Suppressor macrophage (primary cell): ENCODE measurements around the gene APOC3.
A peak's percentile ranks its signal among the peaks of the same experiment; 100 is the strongest.
"Not testable (repeated sequence)": the region's sequence is repeated elsewhere in the genome, so short reads cannot be mapped to it uniquely, and the experiment has no call there.

Experiments used
- DNase-seq, 4 experiments: peaks; one replicate each; pipeline ENCODE4 v3.0.0-alpha.2; 2020 to 2022

The APOC3 gene

DNA sequence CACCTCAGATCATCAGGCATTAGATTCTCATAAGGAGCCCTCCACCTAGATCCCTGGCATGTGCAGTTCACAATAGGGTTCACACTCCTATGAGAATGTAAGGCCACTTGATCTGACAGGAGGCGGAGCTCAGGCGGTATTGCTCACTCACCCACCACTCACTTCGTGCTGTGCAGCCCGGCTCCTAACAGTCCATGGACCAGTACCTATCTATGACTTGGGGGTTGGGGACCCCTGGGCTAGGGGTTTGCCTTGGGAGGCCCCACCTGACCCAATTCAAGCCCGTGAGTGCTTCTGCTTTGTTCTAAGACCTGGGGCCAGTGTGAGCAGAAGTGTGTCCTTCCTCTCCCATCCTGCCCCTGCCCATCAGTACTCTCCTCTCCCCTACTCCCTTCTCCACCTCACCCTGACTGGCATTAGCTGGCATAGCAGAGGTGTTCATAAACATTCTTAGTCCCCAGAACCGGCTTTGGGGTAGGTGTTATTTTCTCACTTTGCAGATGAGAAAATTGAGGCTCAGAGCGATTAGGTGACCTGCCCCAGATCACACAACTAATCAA lies 2.2 kb downstream of the APOC3 start:
- no peak for DNase-seq

DNA sequence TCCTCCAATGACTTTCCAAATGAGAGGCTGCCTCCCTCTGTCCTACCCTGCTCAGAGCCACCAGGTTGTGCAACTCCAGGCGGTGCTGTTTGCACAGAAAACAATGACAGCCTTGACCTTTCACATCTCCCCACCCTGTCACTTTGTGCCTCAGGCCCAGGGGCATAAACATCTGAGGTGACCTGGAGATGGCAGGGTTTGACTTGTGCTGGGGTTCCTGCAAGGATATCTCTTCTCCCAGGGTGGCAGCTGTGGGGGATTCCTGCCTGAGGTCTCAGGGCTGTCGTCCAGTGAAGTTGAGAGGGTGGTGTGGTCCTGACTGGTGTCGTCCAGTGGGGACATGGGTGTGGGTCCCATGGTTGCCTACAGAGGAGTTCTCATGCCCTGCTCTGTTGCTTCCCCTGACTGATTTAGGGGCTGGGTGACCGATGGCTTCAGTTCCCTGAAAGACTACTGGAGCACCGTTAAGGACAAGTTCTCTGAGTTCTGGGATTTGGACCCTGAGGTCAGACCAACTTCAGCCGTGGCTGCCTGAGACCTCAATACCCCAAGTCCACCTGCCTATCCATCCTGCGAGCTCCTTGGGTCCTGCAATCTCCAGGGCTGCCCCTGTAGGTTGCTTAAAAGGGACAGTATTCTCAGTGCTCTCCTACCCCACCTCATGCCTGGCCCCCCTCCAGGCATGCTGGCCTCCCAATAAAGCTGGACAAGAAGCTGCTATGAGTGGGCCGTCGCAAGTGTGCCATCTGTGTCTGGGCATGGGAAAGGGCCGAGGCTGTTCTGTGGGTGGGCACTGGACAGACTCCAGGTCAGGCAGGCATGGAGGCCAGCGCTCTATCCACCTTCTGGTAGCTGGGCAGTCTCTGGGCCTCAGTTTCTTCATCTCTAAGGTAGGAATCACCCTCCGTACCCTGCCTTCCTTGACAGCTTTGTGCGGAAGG lies 2.9 kb downstream of the APOC3 start:
- no peak for DNase-seq

DNA sequence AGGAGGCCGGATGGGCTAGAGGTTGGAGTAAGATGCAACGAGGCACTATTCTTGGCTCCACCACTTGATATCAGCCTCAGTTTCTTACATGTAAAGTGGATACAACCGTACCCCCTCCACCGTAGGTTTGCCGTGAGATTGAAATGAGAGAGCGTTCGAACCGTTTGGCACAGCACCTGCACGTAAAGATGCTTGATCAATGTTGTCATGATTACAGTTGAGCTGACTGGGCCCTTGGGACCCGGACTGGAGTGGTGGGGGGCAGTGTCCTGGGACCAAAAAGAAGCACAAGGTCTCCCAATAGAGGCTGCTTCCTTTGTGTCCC lies 3.7 kb downstream of the APOC3 start:
- DNase-seq = no peak

DNA sequence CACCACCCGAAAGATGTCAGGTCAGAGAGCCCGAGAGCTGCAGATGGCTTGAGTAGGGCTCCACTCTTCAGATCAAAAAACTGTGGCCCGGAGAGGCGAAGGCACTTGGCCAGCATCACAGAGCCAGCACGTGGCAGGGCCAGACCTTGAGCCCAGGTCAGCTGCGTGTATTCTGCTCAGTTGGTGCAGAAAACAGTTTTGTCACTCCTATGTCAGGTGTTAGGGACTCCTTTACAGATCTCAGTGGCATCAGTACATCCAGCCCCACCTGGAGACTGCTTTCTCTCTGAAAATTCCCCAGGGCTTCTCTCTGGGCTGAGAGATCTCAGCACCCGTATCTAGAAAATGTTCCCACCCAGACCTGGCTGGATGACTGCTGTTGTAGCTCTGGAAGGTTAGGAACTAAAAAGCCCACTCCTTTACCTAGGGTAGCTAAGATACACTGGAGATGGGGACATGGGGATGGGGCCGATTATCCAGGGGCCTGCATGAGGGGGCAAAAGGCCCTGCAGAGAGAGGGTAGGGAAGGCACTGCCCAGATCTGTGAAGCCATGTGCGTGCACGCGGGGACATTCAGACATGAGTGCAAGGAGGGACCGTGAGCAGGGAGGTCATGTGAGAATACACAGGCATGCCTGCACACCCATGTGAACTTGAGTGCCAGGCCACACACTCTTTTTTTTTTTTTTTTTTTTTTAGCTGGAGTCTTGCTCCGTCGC lies 4.3 kb downstream of the APOC3 start:
- no peak for DNase-seq

DNA sequence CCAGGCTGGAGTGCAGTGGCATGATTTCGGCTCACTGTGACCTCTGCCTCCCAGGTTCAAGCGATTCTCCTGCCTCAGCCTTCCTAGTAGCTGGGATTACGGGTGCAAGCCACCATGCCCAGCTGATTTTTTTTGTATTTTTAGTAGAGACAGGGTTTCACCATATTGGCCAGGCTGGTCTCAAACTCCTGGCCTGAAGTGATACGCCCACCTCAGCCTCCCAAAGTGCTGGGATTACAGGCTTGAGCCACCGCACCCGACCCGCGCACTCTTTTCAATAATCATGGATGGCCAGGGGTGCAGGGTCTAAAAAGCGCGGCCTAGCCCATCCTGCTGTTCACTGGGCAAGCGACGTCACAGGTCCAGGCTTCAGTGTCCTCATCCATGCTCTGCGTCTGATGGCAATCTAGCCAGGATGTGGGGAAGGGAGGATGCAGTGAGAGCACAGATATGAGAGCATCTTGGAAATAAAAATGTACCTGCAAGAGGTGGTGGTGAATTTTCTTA lies 4.9 kb downstream of the APOC3 start:
- DNase-seq = not testable (repeated sequence)

DNA sequence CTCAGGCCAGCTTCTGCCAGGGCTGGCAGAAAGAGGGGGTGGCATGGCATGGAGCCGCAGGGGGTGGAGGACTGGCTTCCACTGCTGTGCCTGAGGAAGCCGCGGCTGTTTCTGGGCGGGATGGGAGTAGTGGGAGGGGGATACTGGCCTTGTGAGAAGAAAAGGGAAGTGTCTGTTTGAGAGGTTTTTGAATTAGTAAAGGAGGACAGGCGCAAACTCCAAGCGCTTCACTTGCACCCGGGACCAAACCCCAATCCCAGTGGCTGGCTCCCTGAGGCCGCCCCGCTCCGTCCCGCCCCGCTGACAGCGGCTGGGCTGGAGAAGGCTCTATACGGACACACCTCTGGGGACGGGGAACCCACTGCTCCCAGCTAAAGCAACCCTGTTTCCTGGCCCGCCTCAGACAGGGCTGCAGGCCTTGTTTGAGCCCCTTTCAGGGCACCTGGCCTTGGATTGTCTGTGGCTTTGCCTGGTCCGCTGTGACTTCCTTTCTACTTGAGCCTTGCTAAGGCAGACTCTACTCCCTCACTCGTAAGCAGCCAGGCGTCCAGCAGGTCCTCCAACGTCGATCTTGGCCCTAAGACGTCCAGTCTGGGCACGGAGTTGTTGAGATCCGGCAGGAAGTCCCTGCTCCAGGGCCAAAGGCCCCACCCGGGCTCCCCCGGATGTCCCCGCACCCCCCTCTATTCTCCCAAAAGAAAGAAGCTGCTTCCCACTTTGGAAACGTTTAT lies 5.5 kb downstream of the APOC3 start:
- DNase-seq = peak; percentile 46 to 72 (median 62)

DNA sequence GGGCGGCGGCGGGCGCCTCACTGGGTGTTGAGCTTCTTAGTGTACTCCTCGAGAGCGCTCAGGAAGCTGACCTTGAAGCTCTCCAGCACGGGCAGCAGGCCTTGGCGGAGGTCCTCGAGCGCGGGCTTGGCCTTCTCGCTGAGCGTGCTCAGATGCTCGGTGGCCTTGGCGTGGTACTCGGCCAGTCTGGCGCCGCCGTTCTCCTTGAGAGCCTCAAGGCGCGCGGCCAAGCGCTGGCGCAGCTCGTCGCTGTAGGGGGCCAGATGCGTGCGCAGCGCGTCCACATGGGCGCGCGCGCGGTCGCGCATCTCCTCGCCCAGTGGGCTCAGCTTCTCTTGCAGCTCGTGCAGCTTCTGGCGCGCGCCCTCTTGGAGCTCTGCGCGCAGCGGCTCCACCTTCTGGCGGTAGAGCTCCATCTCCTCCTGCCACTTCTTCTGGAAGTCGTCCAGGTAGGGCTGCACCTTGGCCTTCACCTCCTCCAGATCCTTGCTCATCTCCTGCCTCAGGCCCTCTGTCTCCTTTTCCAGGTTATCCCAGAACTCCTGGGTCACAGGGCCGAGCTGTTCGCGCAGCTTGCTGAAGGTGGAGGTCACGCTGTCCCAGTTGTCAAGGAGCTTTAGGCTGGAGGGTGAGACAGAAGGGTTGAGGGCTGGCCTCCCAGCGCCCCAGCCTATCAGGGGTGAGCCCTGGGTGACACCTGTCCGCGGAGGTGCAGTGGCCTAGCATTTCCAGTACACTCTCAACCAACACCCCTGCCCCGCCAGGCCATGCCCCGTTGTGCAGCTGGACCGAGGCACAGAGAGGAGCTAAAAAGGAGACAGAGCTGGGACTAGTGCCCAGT lies 6.3 kb downstream of the APOC3 start:
- DNase-seq = peak; percentile 73 to 86 (median 74)

DNA sequence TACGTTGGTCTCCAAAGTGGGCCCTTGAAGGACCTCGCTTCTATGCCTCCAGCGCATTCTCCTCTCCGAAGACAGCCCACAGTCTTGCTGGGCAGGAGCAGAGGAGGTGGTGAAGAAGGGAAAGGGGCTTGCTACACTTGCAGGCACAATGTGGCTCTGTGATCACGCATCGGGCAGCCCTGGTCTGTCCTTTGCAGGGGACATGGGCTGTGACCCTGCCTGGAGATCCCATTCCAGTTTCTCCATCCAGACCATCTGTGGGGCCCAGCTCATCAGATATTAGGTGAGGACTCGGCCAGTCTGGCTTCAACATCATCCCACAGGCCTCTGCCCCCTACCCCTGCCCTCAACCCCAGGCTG lies 6.9 kb downstream of the APOC3 start:
- DNase-seq = no peak

DNA sequence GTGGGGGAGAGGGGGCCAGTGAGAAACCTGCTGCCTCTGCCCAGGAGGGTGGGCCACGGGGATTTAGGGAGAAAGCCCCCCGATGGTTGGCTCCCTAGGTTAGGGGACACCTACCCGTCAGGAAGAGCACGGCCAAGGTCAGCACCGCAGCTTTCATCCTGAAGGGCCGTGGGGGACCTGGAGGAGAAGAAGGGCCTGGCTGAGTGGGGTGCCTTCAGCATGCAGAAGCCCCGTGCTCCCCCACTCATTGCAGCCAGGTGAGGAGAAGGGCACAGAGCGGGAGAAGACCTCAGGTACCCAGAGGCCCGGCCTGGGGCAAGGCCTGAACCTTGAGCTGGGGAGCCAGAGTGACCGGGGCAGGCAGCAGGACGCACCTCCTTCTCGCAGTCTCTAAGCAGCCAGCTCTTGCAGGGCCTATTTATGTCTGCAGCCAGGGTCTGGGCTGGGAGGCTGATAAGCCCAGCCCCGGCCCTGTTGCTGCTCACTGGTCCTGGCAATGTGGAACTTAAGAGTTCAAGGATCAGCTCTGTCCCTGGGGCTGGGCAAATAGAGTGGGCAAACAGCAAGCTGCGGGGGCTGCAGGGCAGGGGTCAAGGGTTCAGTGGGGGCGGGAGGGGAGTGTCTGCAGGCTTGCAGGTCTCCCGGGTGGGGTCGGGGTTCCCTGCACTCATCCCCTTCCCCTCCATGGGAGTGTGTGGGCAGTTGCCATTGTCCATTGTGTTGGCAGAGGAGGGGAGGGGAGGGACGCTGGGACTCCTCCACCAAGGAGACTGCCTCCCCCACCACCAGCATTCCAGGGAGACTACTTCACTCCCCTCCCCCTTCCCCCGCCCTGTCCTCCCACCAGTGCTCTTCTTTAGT lies 7.8 kb downstream of the APOC3 start, which contains the start of gene APOA1:
APOA1 (minus strand) TSS at position 392 of the 861 bp plus-strand sequence; CDS start at position 157, 235 bp downstream.
- no peak for DNase-seq

DNA sequence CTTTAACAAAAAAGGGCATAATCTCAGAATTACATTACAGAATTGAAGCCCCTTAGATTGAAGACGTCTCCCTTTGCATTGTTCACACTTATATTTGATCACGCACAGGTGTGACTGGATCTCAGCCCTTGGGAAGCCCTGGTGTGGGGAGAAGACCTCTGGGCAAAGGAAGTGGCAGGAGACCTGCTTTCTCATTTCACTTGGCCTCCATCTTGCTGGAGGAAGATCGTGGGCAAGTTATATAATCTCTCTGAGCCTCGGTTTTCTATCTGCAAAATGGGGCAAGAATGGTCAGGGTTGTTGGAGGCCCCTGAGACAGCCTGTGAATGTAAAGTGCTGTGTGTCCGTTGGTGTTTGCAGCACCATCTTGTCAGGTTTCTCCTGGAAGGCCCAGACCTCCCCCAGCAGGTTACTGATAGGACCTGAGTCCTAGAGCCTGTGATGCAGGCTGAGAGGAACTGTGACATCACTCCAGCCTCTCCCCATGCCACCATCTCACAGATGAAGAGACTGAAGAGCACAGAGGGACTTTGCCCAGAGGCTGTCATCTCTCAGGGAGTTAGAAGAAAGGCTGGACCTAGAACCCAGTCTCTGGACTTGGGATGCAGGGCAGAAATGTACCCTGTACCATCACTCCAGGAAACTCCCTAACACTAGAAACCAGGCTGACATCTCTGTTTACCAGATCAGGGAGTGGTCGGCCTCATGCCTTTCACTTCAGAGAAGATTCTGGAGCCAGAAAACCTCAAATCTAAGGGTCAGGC lies 8.8 kb downstream of the APOC3 start:
- DNase-seq = no peak

DNA sequence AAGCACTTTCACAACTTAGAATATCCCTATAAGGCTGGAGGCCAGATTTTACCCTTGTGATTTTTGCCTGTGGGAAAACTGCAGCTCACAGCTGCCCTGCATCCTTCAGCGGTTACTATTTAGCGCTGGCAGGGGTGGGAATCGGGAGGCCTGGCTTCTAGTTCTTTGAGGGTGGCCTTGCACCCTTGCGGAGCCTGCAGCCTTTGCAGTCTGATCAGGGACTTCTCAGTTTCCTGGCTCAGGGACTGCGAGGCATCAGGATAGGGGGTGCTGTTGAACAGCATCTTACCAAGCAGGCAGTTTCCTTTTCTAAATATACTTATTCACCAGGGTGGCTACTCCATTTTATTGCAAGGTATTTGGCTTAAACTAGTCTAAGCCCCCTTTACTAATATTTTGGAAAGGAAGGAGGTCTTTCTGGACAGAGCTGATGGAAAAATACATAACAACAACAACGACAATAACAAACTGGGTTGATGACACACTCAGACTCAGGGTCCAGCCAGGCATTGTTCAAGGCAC lies 10.6 kb downstream of the APOC3 start:
- DNase-seq = peak in 1 of 4 experiments; percentile 17

DNA sequence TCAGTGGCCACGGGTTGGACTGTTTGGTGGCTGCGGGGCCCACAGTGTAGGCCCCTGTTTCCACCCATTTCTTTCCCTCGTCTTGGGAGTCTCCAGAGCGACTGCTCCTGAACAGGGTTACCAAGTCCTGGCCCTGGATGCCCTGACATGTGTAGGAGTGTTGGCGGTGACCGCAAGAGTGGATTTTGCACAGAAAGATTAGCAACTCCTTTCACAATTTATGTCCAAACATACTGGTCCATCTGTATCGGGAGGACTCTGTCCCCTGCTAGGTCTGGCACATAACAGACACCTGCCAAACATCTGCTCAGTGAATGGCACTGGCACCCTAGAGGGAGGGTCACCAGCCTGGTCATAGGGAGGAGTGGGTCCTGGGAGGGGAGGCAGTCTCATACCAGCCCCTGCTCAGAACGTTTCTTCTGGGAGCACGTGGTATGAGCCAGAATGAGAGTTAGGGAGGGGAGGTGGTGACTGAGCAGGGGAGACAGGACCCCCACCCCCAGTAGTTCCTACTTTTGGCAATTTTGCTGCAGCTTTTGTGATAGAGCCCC lies 11.1 kb downstream of the APOC3 start:
- no peak for DNase-seq

DNA sequence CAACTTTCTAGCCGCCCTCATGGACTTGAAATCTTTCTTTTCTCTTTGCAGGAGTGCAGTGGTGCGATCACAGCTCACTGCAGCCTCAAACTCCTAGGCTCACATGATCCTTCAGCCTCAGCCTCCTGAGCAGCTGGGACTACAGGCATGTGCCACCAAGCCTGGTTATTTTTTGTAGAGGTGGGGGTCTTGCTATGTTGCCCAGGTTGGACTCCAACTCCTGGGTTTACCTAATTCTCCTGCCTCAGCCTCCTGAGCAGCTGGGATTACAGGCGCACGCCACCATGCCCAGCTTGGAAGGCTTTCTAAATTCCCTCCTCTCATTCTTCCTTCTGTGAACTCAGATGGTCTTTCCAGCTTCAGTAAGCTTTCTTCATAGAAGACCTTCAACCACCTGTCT lies 12.4 kb downstream of the APOC3 start:
- DNase-seq = no peak

DNA sequence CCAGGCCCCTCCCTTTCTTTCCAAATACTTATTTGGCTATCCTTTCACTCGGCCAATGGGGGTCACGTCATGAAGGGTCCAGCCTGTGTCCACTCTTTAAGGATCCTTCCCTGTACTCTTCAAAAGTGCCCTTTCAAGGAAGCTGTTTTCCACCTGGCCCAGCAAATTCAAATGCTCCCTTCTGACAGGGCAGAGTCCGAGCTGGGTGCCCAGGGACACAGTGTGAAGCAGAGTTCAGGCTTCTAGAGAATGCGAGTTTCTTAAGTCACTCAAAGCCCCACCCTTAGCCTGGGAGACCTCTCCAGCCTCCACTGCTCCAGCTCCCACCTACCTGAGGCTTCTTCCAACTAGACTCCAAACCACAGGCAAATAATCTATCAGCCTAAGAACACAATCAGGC lies 13.2 kb downstream of the APOC3 start:
- no peak for DNase-seq

DNA sequence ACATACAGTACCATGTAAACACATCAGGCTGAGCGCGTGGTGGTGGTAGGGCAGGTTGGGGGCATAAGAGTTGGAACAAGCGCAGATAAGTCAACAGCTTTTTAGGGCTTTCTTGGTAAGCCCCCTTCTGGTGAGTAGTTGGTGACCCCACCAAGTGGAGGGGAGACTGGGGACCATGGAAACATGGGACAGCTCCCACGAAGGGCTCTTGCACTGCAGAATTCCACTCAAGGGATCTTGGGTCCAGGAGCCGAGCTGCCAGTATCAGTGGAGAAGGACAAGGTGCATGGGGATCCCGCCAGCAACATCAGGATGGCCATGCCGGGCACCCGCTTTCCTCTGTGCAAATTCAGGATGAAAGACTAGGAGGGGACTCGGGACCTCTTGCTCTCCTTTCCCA lies 14.0 kb downstream of the APOC3 start:
- DNase-seq = no peak

DNA sequence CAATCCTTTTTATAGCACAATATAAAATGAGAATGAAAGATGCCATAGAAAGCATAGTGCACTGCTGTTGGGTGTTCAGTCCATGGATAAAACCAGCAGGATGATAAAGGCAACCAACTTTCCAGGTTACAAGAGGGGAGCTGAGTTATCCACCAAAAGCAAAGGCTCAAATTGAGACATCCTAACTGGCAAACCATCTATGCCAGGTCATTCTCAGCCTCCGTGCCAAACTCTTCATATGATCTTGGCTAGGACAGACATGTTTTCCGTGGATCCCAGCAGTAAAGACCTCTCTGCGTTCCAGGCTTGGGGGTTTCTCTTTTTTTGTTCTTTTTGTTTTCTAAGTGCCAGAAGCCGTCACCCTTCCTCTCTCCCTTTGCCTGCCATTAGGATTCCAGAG lies 15.0 kb downstream of the APOC3 start:
- no peak for DNase-seq

DNA sequence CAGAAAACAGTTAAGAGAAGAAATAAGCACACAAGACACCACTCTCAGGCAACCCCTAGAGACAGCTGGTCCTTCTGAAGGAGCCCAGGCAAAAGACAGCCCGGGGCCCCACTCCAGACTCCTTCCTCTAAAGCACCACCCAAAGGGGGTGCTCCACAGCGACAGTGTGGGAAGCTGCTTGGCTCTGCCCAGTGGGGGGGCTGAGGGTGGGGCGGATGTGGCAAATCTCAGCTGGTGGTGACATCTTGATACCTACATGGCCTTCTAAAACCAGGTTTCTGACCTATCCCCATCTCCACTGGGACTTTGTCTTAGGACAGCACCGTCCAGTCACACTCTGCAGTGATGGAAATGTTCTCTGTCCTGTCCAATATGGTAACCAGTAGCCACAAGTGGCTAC lies 17.9 kb downstream of the APOC3 start:
- DNase-seq = no peak

DNA sequence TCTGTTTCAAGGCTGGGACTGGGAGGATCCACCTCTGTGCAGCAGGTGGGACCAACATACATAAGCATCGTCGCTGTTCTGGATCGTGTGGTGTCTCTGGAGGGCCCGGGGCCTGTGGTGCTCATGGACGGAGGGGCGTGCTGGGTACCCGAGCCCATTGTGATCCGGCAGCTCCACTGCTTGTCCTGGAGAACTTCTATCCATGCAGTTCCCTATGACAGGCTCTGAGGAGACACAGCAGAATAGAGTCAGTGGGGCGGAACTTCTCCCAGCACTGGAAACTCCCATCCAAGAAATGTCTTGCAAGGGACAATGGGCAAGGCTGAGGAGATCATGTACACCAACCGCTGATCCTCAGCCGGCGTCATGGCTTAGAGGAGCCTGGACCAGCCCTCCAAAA lies 19.4 kb downstream of the APOC3 start:
- no peak for DNase-seq

DNA sequence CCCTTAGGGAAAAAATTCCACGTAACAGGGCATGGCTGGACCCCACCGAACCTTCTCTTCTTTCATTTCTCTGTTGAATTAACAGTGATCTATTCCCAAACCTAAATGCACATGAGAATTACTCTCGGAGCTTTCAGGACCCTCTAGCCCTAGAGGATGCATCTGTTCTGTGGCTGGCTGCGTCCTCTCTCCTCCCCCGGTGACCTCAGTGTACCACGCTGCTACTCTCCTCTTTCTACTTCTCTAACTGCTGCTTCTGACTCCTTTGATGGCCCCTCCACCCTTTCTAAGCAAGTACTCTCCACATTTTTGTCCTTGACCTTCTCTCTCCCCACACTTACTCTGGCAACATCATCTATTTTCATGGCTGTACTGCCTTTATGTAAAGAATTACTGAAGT lies 19.8 kb downstream of the APOC3 start:
- no peak for DNase-seq
